ENCODE data around the gene FOXJ3. TPM values are rescaled to one million over a fixed set of nuclear protein-coding genes. Genes with fewer than 3 reads are reported as not detected.

Gene FOXJ3
- total RNA-seq, 1 donor from 2014 or later = 17.2 TPM

- H3K4me3 ChIP-seq (ENCODE audit: low read depth, low read length) = no peak overlapping the region
- TF ChIP-seq CTCF (conservative IDR thresholded peaks at IDR 0.05; ENCODE audit: low read depth, low read length) = no peak
- DNase-seq (ENCODE audit: low read depth) = no peak
Measured at GRCh38 chr1:42184616-42185015, 150.4 kb downstream of the FOXJ3 start.

- H3K4me3 ChIP-seq (ENCODE audit: low read depth, low read length) = no peak overlapping the region
- no peak for DNase-seq (ENCODE audit: low read depth)
- no peak for TF ChIP-seq CTCF (conservative IDR thresholded peaks at IDR 0.05; ENCODE audit: low read depth, low read length)
Measured at GRCh38 chr1:42183957-42184268, 151.1 kb downstream of the FOXJ3 start.

- no peak for TF ChIP-seq CTCF (conservative IDR thresholded peaks at IDR 0.05; ENCODE audit: low read depth, low read length)
- DNase-seq (ENCODE audit: low read depth) = no peak
- H3K4me3 ChIP-seq (ENCODE audit: low read depth, low read length) = no peak overlapping the region
Measured at GRCh38 chr1:42183210-42183956, 151.7 kb downstream of the FOXJ3 start.

GRCh38 chr1:42181687-42182086 lies 153.3 kb downstream of the FOXJ3 start:
- H3K4me3 ChIP-seq (ENCODE audit: low read depth, low read length) = no peak overlapping the region
- no peak for DNase-seq (ENCODE audit: low read depth)
- no peak for TF ChIP-seq CTCF (conservative IDR thresholded peaks at IDR 0.05; ENCODE audit: low read depth, low read length)

GRCh38 chr1:42179900-42180329 lies 155.1 kb downstream of the FOXJ3 start:
- no peak for DNase-seq (ENCODE audit: low read depth)
- no peak overlapping the region for H3K4me3 ChIP-seq (ENCODE audit: low read depth, low read length)
- no peak for TF ChIP-seq CTCF (conservative IDR thresholded peaks at IDR 0.05; ENCODE audit: low read depth, low read length)

GRCh38 chr1:42179275-42179674 lies 155.8 kb downstream of the FOXJ3 start:
- no peak overlapping the region for H3K4me3 ChIP-seq (ENCODE audit: low read depth, low read length)
- TF ChIP-seq CTCF (conservative IDR thresholded peaks at IDR 0.05; ENCODE audit: low read depth, low read length) = no peak
- no peak for DNase-seq (ENCODE audit: low read depth)

- TF ChIP-seq CTCF (conservative IDR thresholded peaks at IDR 0.05; ENCODE audit: low read depth, low read length) = no peak
- H3K4me3 ChIP-seq (ENCODE audit: low read depth, low read length) = no peak overlapping the region
- no peak for DNase-seq (ENCODE audit: low read depth)
Measured at GRCh38 chr1:42178249-42178648, 156.8 kb downstream of the FOXJ3 start.
